DND-41 (cell line): ENCODE measurements around the gene BRS3.

Experiments
- ATAC-seq: fragments of 200-7000 bp; cut with Tn5 transposase; 3 replicates; pipeline ENCODE4 v1.9.1; 2021; ENCODE audit warnings: low read depth; ENCODE audit not compliant: insufficient read depth
- DNase-seq: peaks from one replicate; pipeline ENCODE4 v3.0.0-alpha.2; 2020
- H2AFZ ChIP-seq: 2 replicates; pipeline ENCODE4 v1.6.0; 2012; ENCODE audit warnings: low read depth, low read length
- H3K27ac ChIP-seq: 2 replicates; pipeline ENCODE4 v1.5.1; 2012; ENCODE audit warnings: low read length, inconsistent platforms
- H3K27me3 ChIP-seq: fragments of 200-600 bp; sonication (generic); 2 replicates; pipeline ENCODE4 v1.6.0; 2012; ENCODE audit warnings: low read length, mild to moderate bottlenecking, inconsistent platforms; ENCODE audit not compliant: insufficient read depth, poor library complexity
- H3K36me3 ChIP-seq: 2 replicates; pipeline ENCODE4 v1.5.1; 2012; ENCODE audit warnings: low read length, inconsistent platforms; ENCODE audit not compliant: insufficient read depth
- H3K4me1 ChIP-seq: 2 replicates; pipeline ENCODE4 v1.5.1; 2012; ENCODE audit warnings: mild to moderate bottlenecking, low read length; ENCODE audit not compliant: insufficient read depth
- H3K4me2 ChIP-seq: 2 replicates; pipeline ENCODE4 v1.6.0; 2012; ENCODE audit warnings: mild to moderate bottlenecking, moderate library complexity, low read length, inconsistent platforms; ENCODE audit not compliant: insufficient read depth
- H3K4me3 ChIP-seq, 2 experiments: fragments of 200-600 bp in 1 of 2; shearing (Covaris generic) in 1 of 2; 2 replicates each; pipeline ENCODE4 v1.5.1; 2012 to 2016; ENCODE audit warnings: inconsistent platforms in 2 of 2, low read length in 2 of 2, mild to moderate bottlenecking in 2 of 2, low read depth in 1 of 2, moderate library complexity in 1 of 2
- H3K79me2 ChIP-seq: 2 replicates; pipeline ENCODE4 v1.6.0; 2012; ENCODE audit warnings: low read length, inconsistent platforms; ENCODE audit not compliant: insufficient read depth
- H3K9ac ChIP-seq: 2 replicates; pipeline ENCODE4 v1.6.0; 2012; ENCODE audit warnings: low read depth, mild to moderate bottlenecking, inconsistent platforms, low read length, moderate library complexity
- H3K9me3 ChIP-seq: 2 replicates; pipeline ENCODE4 v1.5.1; 2012; ENCODE audit warnings: low read length, moderate library complexity, mild to moderate bottlenecking, inconsistent platforms; ENCODE audit not compliant: insufficient read depth, severe bottlenecking
- H4K20me1 ChIP-seq: 2 replicates; pipeline ENCODE4 v1.6.0; 2012; ENCODE audit warnings: low read length; ENCODE audit not compliant: insufficient read depth
- CTCF ChIP-seq: IDR thresholded peaks from 2 replicates; pipeline ENCODE4 v1.5.1; 2012; ENCODE audit warnings: borderline replicate concordance, low read length, moderate library complexity, mild to moderate bottlenecking; ENCODE audit not compliant: poor library complexity, severe bottlenecking; ENCODE audit errors: extremely low read depth
- EZH2 ChIP-seq: IDR thresholded peaks from 3 replicates; pipeline ENCODE4 v1.6.1; 2012; ENCODE audit warnings: borderline replicate concordance, low read depth, mild to moderate bottlenecking, moderate library complexity, low read length, inconsistent platforms; ENCODE audit not compliant: severe bottlenecking

Gene BRS3

GRCh38 chrX:136541294-136541693, 53.5 kb downstream of the BRS3 start:
- DNase-seq = no peak
- peaks cover 4% of the 10 kb centered on the region for H3K4me1 ChIP-seq
- H3K4me2 ChIP-seq = no peak overlapping the region
- H3K36me3 ChIP-seq = no peaks in the 10 kb centered on the region
- no peak overlapping the region for H3K9ac ChIP-seq
- no peak for ATAC-seq
- TF ChIP-seq CTCF (no peak), EZH2 (no peak)
- no peaks in the 10 kb centered on the region for H3K79me2 ChIP-seq
- no peak overlapping the region for H3K4me3 ChIP-seq
- H3K27ac ChIP-seq = no peak overlapping the region
- no peaks in the 10 kb centered on the region for H3K9me3 ChIP-seq
- no peaks in the 10 kb centered on the region for H3K27me3 ChIP-seq
- no peak overlapping the region for H2AFZ ChIP-seq
- no peaks in the 10 kb centered on the region for H4K20me1 ChIP-seq

GRCh38 chrX:136542281-136542680, 54.5 kb downstream of the BRS3 start:
- no peaks in the 10 kb centered on the region for H3K27me3 ChIP-seq
- no peaks in the 10 kb centered on the region for H3K79me2 ChIP-seq
- peaks cover 14% of the 10 kb centered on the region for H3K4me1 ChIP-seq
- TF ChIP-seq CTCF = no peak
- TF ChIP-seq EZH2 = no peak
- no peak overlapping the region for H3K9ac ChIP-seq
- ATAC-seq = no peak
- no peak overlapping the region for H3K4me2 ChIP-seq
- no peaks in the 10 kb centered on the region for H4K20me1 ChIP-seq
- no peaks in the 10 kb centered on the region for H3K36me3 ChIP-seq
- no peaks in the 10 kb centered on the region for H3K9me3 ChIP-seq
- H2AFZ ChIP-seq = no peak overlapping the region
- no peak overlapping the region for H3K4me3 ChIP-seq
- no peak overlapping the region for H3K27ac ChIP-seq
- DNase-seq = no peak
